ENCODE data around the gene DENND2D.
"Not testable (repeated sequence)": the region's sequence is repeated elsewhere in the genome, so short reads cannot be mapped to it uniquely, and the experiment has no call there.

Gene DENND2D

DNA sequence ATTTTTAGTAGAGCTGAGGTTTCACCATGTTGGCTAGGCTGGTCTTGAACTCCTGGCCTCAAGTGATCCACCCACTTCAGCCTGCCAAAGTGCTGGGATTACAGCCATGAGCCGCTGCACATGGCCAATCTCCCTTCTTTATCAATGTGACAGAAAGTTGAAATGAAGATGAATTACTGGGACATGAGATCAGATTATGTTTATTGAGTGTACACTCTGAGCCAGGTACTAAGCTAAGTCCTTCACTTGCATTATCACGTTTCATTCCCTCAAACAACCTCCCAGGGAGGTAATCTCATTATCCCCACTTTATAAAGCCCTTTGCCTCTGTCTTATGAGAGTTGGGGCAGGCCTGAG lies 20.8 kb upstream of the DENND2D start:
- no peak for DNase-seq

DNA sequence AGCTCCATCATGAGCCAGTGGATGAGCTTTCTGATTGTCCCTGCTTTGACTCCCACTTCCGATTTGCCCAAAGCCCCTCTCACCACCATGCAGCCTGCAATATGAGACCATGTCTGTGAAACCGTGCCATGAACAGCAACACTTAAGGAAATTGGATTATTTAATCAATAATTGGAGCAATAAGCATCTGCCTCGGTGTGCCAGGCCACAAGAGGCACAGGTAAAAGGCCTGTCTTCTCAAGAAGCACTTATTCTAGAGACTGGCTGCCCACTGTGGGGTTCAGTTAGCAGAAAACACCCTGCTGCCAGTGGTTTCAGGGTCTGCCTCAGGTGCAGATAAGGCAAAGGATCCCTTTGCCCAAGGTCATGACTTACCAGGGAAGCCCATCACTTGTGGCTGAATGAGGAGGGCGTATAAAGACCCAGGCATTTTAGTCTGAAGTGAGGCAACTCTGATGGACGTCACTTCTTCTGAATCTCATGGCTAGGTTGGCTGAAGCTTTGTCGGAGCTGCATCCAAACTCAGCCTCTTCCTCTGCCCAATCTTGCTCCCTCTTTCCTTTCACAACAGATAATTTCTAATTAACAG lies 19.9 kb upstream of the DENND2D start:
- no peak for DNase-seq

- no peak for DNase-seq
Observed at GRCh38 chr1:111219557-111220286, 19.3 kb upstream of the DENND2D start.

GRCh38 chr1:111218701-111219556 lies 18.5 kb upstream of the DENND2D start:
- no peak for DNase-seq

GRCh38 chr1:111217183-111217910 lies 16.9 kb upstream of the DENND2D start:
- DNase-seq, result no peak

GRCh38 chr1:111216751-111217150 lies 16.3 kb upstream of the DENND2D start:
- no peak for DNase-seq

GRCh38 chr1:111215285-111215684 lies 14.8 kb upstream of the DENND2D start:
- not testable (repeated sequence) for DNase-seq

- no peak for DNase-seq
Observed at GRCh38 chr1:111214884-111215283, 14.4 kb upstream of the DENND2D start.

GRCh38 chr1:111214074-111214801 lies 13.8 kb upstream of the DENND2D start:
- DNase-seq, result no peak

- no peak for DNase-seq
Observed at GRCh38 chr1:111213412-111213811, 13.0 kb upstream of the DENND2D start.

- no peak for DNase-seq
Observed at GRCh38 chr1:111212634-111213335, 12.3 kb upstream of the DENND2D start.

GRCh38 chr1:111211921-111212320 lies 11.5 kb upstream of the DENND2D start:
- no peak for DNase-seq

DNA sequence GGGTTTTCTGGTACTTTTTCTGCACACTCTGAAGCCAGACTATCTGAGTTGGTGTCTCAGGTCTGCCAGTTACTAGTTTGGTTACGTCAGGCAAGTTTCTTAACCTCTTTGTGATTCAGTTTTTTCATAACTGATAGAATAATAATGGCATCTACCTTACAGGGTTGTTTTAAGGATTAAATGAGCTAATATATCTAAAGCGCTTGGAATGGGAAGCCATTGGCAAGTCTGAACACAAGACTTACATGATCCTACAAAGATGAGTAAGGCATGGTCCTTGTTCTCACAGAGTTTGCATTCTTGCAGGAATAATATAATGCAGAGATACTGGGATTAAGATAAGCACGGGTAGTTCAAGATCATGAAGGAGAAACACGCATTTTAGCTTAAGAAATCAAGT lies 9.2 kb upstream of the DENND2D start:
- no peak for DNase-seq

GRCh38 chr1:111208921-111209320 lies 8.5 kb upstream of the DENND2D start:
- no peak for DNase-seq

DNA sequence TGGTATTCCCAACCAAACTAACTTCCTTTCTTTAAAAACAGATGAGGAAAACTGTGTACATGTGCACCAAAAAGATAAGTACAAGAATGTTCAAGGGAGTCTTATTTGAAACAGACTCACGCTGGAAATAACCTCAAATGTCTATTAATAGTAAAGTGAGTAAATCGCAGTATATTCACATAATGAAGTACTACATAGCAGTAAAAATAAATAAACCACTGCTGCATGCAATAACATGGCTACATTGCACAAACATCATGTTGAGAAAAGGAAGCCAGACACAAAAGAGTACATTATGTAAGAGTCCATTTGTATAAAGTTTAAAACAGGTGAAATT lies 5.2 kb upstream of the DENND2D start:
- no peak for DNase-seq

DNA sequence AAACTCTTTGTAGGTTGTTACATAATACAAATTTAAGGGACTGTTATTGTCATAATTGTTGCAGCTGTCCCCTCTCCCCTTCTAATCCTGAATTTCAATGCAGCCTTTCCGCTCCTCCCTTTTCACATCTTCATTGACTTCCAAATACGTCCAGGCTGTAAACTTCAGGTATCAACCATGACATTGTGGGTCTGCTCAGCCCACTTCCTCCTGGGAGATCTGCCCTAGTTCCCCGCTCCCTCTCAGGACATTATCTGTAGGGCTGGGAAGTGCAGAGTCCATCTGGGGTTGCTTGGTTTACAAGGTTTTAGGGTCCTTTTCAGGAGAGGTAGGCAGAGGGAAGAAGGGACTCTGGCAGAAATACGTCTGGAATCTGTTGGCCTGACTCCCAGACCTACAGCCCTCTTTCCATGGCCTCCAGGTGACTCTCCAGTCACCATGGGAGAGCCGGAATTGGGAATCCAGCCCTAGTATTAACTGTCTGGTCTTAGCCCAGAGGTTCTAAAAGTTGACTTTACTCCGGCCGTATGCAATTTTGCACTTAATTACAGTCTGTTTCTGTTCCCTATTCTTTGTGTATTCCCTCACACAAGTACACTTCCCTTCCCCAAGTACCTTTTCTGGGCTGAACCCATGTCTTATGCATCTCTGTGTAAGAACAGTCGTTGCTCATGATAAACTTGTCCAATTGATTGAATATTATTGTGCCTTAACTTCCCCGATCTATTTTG lies 4.7 kb upstream of the DENND2D start:
- no peak for DNase-seq

GRCh38 chr1:111204201-111204982 lies 3.9 kb upstream of the DENND2D start:
- no peak for DNase-seq

DNA sequence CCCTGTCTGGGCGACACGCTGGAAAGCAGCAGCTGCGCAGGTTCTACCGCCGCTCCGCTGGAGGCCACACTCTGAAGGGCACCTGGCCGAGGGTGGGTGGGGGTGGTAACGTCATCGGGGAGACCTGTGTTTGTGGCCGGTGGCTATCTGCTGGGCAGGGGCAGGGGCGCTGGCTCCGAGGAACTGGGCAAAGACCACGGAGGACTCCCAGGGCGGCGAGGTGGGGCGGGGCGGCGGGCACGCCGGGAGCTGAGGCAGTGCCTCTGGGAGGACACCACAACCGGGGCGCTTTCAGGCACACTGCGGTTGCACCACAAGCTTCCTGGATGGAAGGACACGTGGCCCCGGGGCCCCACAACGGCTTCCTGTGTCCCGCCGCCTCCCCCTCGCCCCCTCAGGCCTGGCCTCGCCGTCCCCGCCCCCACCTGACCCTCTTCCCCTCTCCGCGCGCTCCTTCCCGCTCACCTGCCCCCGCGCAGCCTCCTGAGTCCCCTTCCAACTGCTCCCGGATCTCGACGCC lies 3.3 kb upstream of the DENND2D start:
- DNase-seq, result peak; percentile 34

GRCh38 chr1:111202707-111203623 lies 2.5 kb upstream of the DENND2D start:
- no peak for DNase-seq
